Hepatocyte (in vitro differentiated cells): ENCODE results near the gene TMEM170B. TPM values are rescaled to one million over a fixed set of nuclear protein-coding genes. Genes with fewer than 3 reads are reported as not detected.

Source experiments
- DNase-seq: peaks from one replicate; pipeline ENCODE4 v3.0.0-alpha.2; 2016; ENCODE audit warnings: low spot score
- H2AFZ ChIP-seq: fragments of 200-600 bp; sonication (generic); 2 replicates; pipeline ENCODE4 v1.6.0; 2016; ENCODE audit warnings: antibody characterized with exemption, mild to moderate bottlenecking
- H3K27ac ChIP-seq: fragments of 200-600 bp; sonication (generic); 2 replicates; pipeline ENCODE4 v1.5.1; 2016; ENCODE audit warnings: mild to moderate bottlenecking
- H3K27me3 ChIP-seq: fragments of 200-600 bp; sonication (generic); 2 replicates; pipeline ENCODE4 v1.6.1; 2016
- H3K36me3 ChIP-seq: fragments of 200-600 bp; sonication (generic); replicated peaks from 2 replicates; pipeline ENCODE4 v1.5.1; 2016; ENCODE audit warnings: low read depth; ENCODE audit not compliant: insufficient read depth
- H3K4me1 ChIP-seq: fragments of 200-600 bp; sonication (generic); 2 replicates; pipeline ENCODE4 v1.5.1; 2016; ENCODE audit warnings: mild to moderate bottlenecking, moderate library complexity; ENCODE audit not compliant: insufficient read depth
- H3K4me2 ChIP-seq: fragments of 200-600 bp; sonication (generic); 2 replicates; pipeline ENCODE4 v1.6.0; 2016
- H3K4me3 ChIP-seq: fragments of 200-600 bp; sonication (generic); 2 replicates; pipeline ENCODE4 v1.5.1; 2016; ENCODE audit warnings: mild to moderate bottlenecking
- H3K79me2 ChIP-seq: fragments of 200-600 bp; sonication (generic); 2 replicates; pipeline ENCODE4 v1.6.0; 2017; ENCODE audit warnings: mild to moderate bottlenecking
- H3K9me2 ChIP-seq: fragments of 200-600 bp; sonication (generic); replicated peaks from 2 replicates; pipeline ENCODE4 v1.6.0; 2017; ENCODE audit warnings: mild to moderate bottlenecking; ENCODE audit not compliant: insufficient read depth
- H3K9me3 ChIP-seq: fragments of 200-600 bp; sonication (generic); 2 replicates; pipeline ENCODE4 v1.5.1; 2016; ENCODE audit warnings: low read depth, mild to moderate bottlenecking
- H4K20me1 ChIP-seq: fragments of 200-600 bp; sonication (generic); 2 replicates; pipeline ENCODE4 v1.6.0; 2016; ENCODE audit warnings: mild to moderate bottlenecking; ENCODE audit not compliant: insufficient read depth, poor library complexity, severe bottlenecking
- CTCF ChIP-seq: fragments of 200-600 bp; sonication (generic); IDR thresholded peaks from 2 replicates; pipeline ENCODE4 v1.5.1; 2016; ENCODE audit warnings: antibody characterized with exemption, mild to moderate bottlenecking; ENCODE audit not compliant: poor library complexity
- EZH2 ChIP-seq: fragments of 200-600 bp; sonication (generic); IDR thresholded peaks from 2 replicates; pipeline ENCODE4 v1.6.1; 2016; ENCODE audit warnings: antibody characterized with exemption, mild to moderate bottlenecking, borderline replicate concordance
- EZH2phosphoT487 ChIP-seq: fragments of 200-600 bp; sonication (generic); IDR thresholded peaks from one replicate; pipeline ENCODE4 v1.6.1; 2018; ENCODE audit warnings: antibody characterized with exemption, mild to moderate bottlenecking, low read depth, moderate library complexity; ENCODE audit not compliant: unreplicated experiment, severe bottlenecking
- WGBS: methylation state at CpG from one replicate; pipeline ENCODE4 v1.1.6; 2016; ENCODE audit warnings: low lambda C conversion rate; ENCODE audit errors: missing lambda C conversion rate; 5-methylcytosine and 5-hydroxymethylcytosine counted together
- polyA plus RNA-seq: library from polyadenylated mRNA; unstranded; fragments of >200 nt; fragmentation: Nextera tagmentation; extraction: Ambion mirVana; gene quantifications from 2 replicates; pipeline ENCODE4 v1.2.1, GENCODE V29; 2016
- total RNA-seq: library from RNA; depleted of rRNA; stranded (reverse); fragments of >200 nt; gene quantifications from 2 replicates; pipeline ENCODE4 v1.2.3, GENCODE V29; 2014

The TMEM170B gene
- total and polyA plus RNA-seq, 2 experiments from 2014 or later = 0.82 to 6.5 TPM

- TF ChIP-seq CTCF (no peak), EZH2 (no peak), EZH2phosphoT487 (no peak)
- no peaks in the 10 kb centered on the region for H3K27me3 ChIP-seq
- WGBS = 62% methylated on average over 4 of the region's 4 CpGs
- H3K4me3 ChIP-seq = no peak overlapping the region
- H3K36me3 ChIP-seq = no peaks in the 10 kb centered on the region
- no peaks in the 10 kb centered on the region for H3K9me3 ChIP-seq
- H3K4me1 ChIP-seq = peaks cover 12% of the 10 kb centered on the region
- H3K9me2 ChIP-seq = no peaks in the 10 kb centered on the region
- DNase-seq = no peak
- H3K79me2 ChIP-seq = no peaks in the 10 kb centered on the region
- peak overlapping the region; percentile 48 for H3K27ac ChIP-seq
- H4K20me1 ChIP-seq = no peaks in the 10 kb centered on the region
- peak overlapping the region; percentile 2 for H2AFZ ChIP-seq
- H3K4me2 ChIP-seq = no peak overlapping the region
These were observed 41.9 kb upstream of the TMEM170B start for GRCh38 chr6:11495565-11496145.

GRCh38 chr6:11496152-11497060 is 41.1 kb upstream of the TMEM170B start:
- Histone ChIP-seq H2AFZ (peak overlapping the region; percentile 2), H3K4me3 (no peak overlapping the region), H3K27ac (peak overlapping the region; percentile 48), H4K20me1 (no peaks in the 10 kb centered on the region), H3K4me1 (peaks cover 12% of the 10 kb centered on the region), H3K27me3 (no peaks in the 10 kb centered on the region), H3K9me2 (no peaks in the 10 kb centered on the region), H3K9me3 (no peaks in the 10 kb centered on the region), H3K4me2 (peak overlapping the region; percentile 32), H3K79me2 (no peaks in the 10 kb centered on the region), H3K36me3 (no peaks in the 10 kb centered on the region)
- no peak for TF ChIP-seq EZH2
- peak; percentile 98 for TF ChIP-seq CTCF
- no peak for TF ChIP-seq EZH2phosphoT487
- peak; percentile 87 for DNase-seq
- WGBS = 26% methylated on average over 12 of the region's 12 CpGs

- no peaks in the 10 kb centered on the region for H3K79me2 ChIP-seq
- no peaks in the 10 kb centered on the region for H3K36me3 ChIP-seq
- no peak for DNase-seq
- TF ChIP-seq EZH2 (no peak), EZH2phosphoT487 (no peak), CTCF (no peak)
- WGBS = 95% methylated on average over 9 of the region's 9 CpGs
- H3K9me3 ChIP-seq = no peaks in the 10 kb centered on the region
- H3K9me2 ChIP-seq = no peaks in the 10 kb centered on the region
- no peak overlapping the region for H2AFZ ChIP-seq
- H3K4me1 ChIP-seq = peaks cover 12% of the 10 kb centered on the region
- no peaks in the 10 kb centered on the region for H3K27me3 ChIP-seq
- H3K4me3 ChIP-seq = no peak overlapping the region
- peak overlapping the region; percentile 26 for H3K27ac ChIP-seq
- no peaks in the 10 kb centered on the region for H4K20me1 ChIP-seq
- no peak overlapping the region for H3K4me2 ChIP-seq
These were observed 40.4 kb upstream of the TMEM170B start for GRCh38 chr6:11497107-11497506.
